Measurements from ENCODE around the gene BHLHE23.

Gene BHLHE23

GRCh38 chr20:63029358-63030121 is 22.8 kb upstream of the BHLHE23 start:
- no peak overlapping the region for H3K9ac ChIP-seq (ENCODE audit: low read length)
- no peaks in the 10 kb centered on the region for H3K9me3 ChIP-seq (ENCODE audit: control insufficient read depth, low read length)
- no peak overlapping the region for H3K4me3 ChIP-seq (ENCODE audit: low read length)
- H3K4me1 ChIP-seq (ENCODE audit: control insufficient read depth, insufficient read depth, low read length): peaks cover 7% of the 10 kb centered on the region
- peaks cover 66% of the 10 kb centered on the region for H3K27me3 ChIP-seq (replicated peaks; ENCODE audit: control insufficient read depth, insufficient read depth, low read length)
- no peaks in the 10 kb centered on the region for H3K36me3 ChIP-seq (ENCODE audit: control insufficient read depth, insufficient read depth, low read length, severe bottlenecking)
- no peak for DNase-seq (ENCODE audit: low read depth)

- Histone ChIP-seq H3K4me1 (ENCODE audit: control insufficient read depth, insufficient read depth, low read length) (peaks cover 7% of the 10 kb centered on the region), H3K27me3 (replicated peaks; ENCODE audit: control insufficient read depth, insufficient read depth, low read length) (peaks cover 70% of the 10 kb centered on the region)
- DNase-seq (ENCODE audit: low read depth): no peak
These were observed 21.7 kb upstream of the BHLHE23 start for GRCh38 chr20:63028461-63028921.

GRCh38 chr20:63027922-63028389 is 21.2 kb upstream of the BHLHE23 start:
- no peak overlapping the region for H3K4me3 ChIP-seq (ENCODE audit: low read length)
- H3K9ac ChIP-seq (ENCODE audit: low read length): no peak overlapping the region
- no peak for DNase-seq (ENCODE audit: low read depth)
- peaks cover 70% of the 10 kb centered on the region for H3K27me3 ChIP-seq (replicated peaks; ENCODE audit: control insufficient read depth, insufficient read depth, low read length)
- H3K36me3 ChIP-seq (ENCODE audit: control insufficient read depth, insufficient read depth, low read length, severe bottlenecking): no peaks in the 10 kb centered on the region
- H3K9me3 ChIP-seq (ENCODE audit: control insufficient read depth, low read length): no peaks in the 10 kb centered on the region
- peaks cover 7% of the 10 kb centered on the region for H3K4me1 ChIP-seq (ENCODE audit: control insufficient read depth, insufficient read depth, low read length)

More at GRCh38 chr20:63028461-63028921, 21.7 kb upstream of the BHLHE23 start:
- no peak overlapping the region for H3K4me3 ChIP-seq (ENCODE audit: low read length)
- H3K36me3 ChIP-seq (ENCODE audit: control insufficient read depth, insufficient read depth, low read length, severe bottlenecking): no peaks in the 10 kb centered on the region
- H3K9ac ChIP-seq (ENCODE audit: low read length): no peak overlapping the region
- H3K9me3 ChIP-seq (ENCODE audit: control insufficient read depth, low read length): no peaks in the 10 kb centered on the region

GRCh38 chr20:63027221-63027921 is 20.6 kb upstream of the BHLHE23 start:
- no peaks in the 10 kb centered on the region for H3K9me3 ChIP-seq (ENCODE audit: control insufficient read depth, low read length)
- H3K36me3 ChIP-seq (ENCODE audit: control insufficient read depth, insufficient read depth, low read length, severe bottlenecking): no peaks in the 10 kb centered on the region
- DNase-seq (ENCODE audit: low read depth): no peak
- H3K9ac ChIP-seq (ENCODE audit: low read length): no peak overlapping the region
- H3K4me3 ChIP-seq (ENCODE audit: low read length): no peak overlapping the region
- H3K27me3 ChIP-seq (replicated peaks; ENCODE audit: control insufficient read depth, insufficient read depth, low read length): peaks cover 70% of the 10 kb centered on the region
- H3K4me1 ChIP-seq (ENCODE audit: control insufficient read depth, insufficient read depth, low read length): peaks cover 7% of the 10 kb centered on the region

- H3K27me3 ChIP-seq (replicated peaks; ENCODE audit: control insufficient read depth, insufficient read depth, low read length): peaks cover 70% of the 10 kb centered on the region
- no peak overlapping the region for H3K4me3 ChIP-seq (ENCODE audit: low read length)
- no peak for DNase-seq (ENCODE audit: low read depth)
- no peak overlapping the region for H3K9ac ChIP-seq (ENCODE audit: low read length)
- peaks cover 7% of the 10 kb centered on the region for H3K4me1 ChIP-seq (ENCODE audit: control insufficient read depth, insufficient read depth, low read length)
- no peaks in the 10 kb centered on the region for H3K9me3 ChIP-seq (ENCODE audit: control insufficient read depth, low read length)
- no peaks in the 10 kb centered on the region for H3K36me3 ChIP-seq (ENCODE audit: control insufficient read depth, insufficient read depth, low read length, severe bottlenecking)
These were observed 19.9 kb upstream of the BHLHE23 start for GRCh38 chr20:63026582-63027165.

- peak; percentile 42 for DNase-seq (ENCODE audit: low read depth)
- Histone ChIP-seq H3K4me1 (ENCODE audit: control insufficient read depth, insufficient read depth, low read length) (peaks cover 7% of the 10 kb centered on the region), H3K36me3 (ENCODE audit: control insufficient read depth, insufficient read depth, low read length, severe bottlenecking) (no peaks in the 10 kb centered on the region), H3K27me3 (replicated peaks; ENCODE audit: control insufficient read depth, insufficient read depth, low read length) (peaks cover 78% of the 10 kb centered on the region), H3K9ac (ENCODE audit: low read length) (no peak overlapping the region), H3K4me3 (ENCODE audit: low read length) (peak overlapping the region; percentile 16), H3K9me3 (ENCODE audit: control insufficient read depth, low read length) (peaks cover 3% of the 10 kb centered on the region)
These were observed 19.0 kb upstream of the BHLHE23 start for GRCh38 chr20:63025534-63026331.

- H3K4me1 ChIP-seq (ENCODE audit: control insufficient read depth, insufficient read depth, low read length): peaks cover 7% of the 10 kb centered on the region
- H3K4me3 ChIP-seq (ENCODE audit: low read length): no peak overlapping the region
- H3K9me3 ChIP-seq (ENCODE audit: control insufficient read depth, low read length): peaks cover 9% of the 10 kb centered on the region
- no peak for DNase-seq (ENCODE audit: low read depth)
- H3K27me3 ChIP-seq (replicated peaks; ENCODE audit: control insufficient read depth, insufficient read depth, low read length): peaks cover 77% of the 10 kb centered on the region
- no peaks in the 10 kb centered on the region for H3K36me3 ChIP-seq (ENCODE audit: control insufficient read depth, insufficient read depth, low read length, severe bottlenecking)
- H3K9ac ChIP-seq (ENCODE audit: low read length): no peak overlapping the region
These were observed 18.0 kb upstream of the BHLHE23 start for GRCh38 chr20:63024573-63025392.

- Histone ChIP-seq H3K9me3 (ENCODE audit: control insufficient read depth, low read length) (peaks cover 9% of the 10 kb centered on the region), H3K4me3 (ENCODE audit: low read length) (no peak overlapping the region), H3K9ac (ENCODE audit: low read length) (no peak overlapping the region), H3K36me3 (ENCODE audit: control insufficient read depth, insufficient read depth, low read length, severe bottlenecking) (no peaks in the 10 kb centered on the region), H3K4me1 (ENCODE audit: control insufficient read depth, insufficient read depth, low read length) (peaks cover 7% of the 10 kb centered on the region), H3K27me3 (replicated peaks; ENCODE audit: control insufficient read depth, insufficient read depth, low read length) (peaks cover 77% of the 10 kb centered on the region)
- DNase-seq (ENCODE audit: low read depth): no peak
These were observed 17.3 kb upstream of the BHLHE23 start for GRCh38 chr20:63023936-63024571.

- Histone ChIP-seq H3K27me3 (replicated peaks; ENCODE audit: control insufficient read depth, insufficient read depth, low read length) (peaks cover 80% of the 10 kb centered on the region), H3K9ac (ENCODE audit: low read length) (no peak overlapping the region), H3K4me1 (ENCODE audit: control insufficient read depth, insufficient read depth, low read length) (peaks cover 7% of the 10 kb centered on the region), H3K4me3 (ENCODE audit: low read length) (no peak overlapping the region), H3K36me3 (ENCODE audit: control insufficient read depth, insufficient read depth, low read length, severe bottlenecking) (no peaks in the 10 kb centered on the region), H3K9me3 (ENCODE audit: control insufficient read depth, low read length) (peaks cover 9% of the 10 kb centered on the region)
- no peak for DNase-seq (ENCODE audit: low read depth)
These were observed 16.5 kb upstream of the BHLHE23 start for GRCh38 chr20:63023071-63023935.
